ENCODE measurements around the gene MOB3B.
"Not testable (repeated sequence)": the region's sequence is repeated elsewhere in the genome, so short reads cannot be mapped to it uniquely, and the experiment has no call there.

The MOB3B gene

DNA sequence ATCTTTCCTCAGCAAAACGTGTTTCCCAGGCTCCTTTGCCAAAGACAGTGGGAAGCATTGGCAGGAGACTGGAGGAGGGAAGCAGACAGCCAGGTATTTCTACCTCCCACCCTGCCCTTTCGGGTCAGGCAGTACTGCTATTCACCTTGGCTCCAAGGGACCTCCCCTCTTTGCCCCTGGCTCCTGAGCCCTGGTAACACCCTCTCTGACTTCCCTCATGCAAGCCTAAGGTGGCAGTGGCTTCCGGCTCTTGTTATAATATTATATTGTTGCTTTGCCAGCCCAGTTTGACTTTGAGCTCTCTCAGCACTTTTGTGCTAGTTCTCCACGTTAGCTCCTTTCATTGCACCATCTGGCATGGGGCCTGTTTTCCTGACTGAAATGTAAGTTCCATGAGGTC, 87.2 kb downstream of the MOB3B start:
- no peak for DNase-seq

DNA sequence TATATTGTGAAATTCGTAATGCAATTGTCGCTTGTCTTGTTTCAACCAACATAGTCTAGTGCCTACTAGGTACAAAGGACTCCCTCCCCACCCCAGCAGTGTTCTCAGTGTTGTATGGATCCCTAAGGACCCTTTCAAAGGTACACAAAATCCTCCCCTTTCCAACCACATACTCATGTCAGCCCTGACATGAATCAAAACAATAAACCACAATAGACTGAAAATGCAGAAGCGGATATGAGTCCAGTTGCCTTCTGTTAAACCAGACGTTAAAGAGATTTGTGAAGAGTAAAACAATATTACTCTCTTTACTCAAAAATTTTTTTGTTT, 87.9 kb downstream of the MOB3B start:
- DNase-seq = no peak

- no peak for DNase-seq
Observed at GRCh38 chr9:27440888-27441740, 88.5 kb downstream of the MOB3B start.

GRCh38 chr9:27438522-27438921, 91.1 kb downstream of the MOB3B start:
- DNase-seq = no peak

GRCh38 chr9:27437652-27438373, 91.8 kb downstream of the MOB3B start:
- DNase-seq = no peak

DNA sequence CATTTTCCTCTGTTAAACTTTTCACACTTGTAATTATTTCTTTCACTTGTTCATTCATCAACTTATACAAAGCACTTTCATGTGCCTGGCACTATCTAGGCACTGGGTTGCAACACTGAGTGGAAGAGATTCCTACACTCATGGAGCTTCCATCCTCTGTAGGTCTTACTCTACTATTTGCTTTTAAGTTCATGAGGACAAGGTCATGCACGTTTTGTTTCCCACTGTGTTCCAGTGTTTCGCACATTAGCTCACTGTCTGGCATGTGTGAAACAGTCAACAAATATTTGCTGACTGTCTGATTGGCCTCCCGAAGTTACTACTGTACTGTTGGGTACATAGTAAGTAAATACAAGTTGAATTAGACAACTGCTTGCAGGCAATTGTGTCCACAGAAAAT, 93.4 kb downstream of the MOB3B start:
- no peak for DNase-seq

DNA sequence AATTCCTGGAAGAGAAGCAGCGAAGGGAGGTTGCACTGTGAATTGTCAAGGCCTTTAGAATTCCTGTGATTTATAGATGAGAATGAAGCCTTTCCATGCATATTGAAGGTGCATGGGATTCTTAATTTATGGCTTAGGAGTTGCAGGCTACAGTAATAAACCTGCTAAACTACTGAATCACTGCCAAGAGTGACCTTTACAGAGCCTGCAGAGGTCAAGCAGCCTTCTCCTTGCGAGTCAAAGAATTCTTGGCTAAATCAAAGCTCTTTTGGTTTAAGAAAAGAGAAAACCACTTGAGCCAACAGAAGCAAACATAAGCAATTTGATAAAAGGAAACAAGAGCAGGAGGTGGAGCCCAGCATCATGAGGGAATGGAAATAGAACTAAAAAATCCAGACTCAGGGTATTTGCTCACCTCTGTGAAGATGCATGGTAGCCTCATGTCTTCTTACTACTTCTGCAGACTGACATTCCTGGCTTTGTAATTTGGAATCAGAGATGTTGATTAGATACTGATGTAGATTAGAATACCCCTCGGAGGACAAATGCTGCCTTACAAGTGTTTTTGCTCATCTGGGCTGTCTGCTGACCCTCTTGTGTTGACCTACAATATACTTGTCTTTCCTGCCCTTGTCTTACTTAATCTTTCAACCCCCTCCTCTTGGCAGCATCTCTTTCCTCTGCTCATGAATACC, 95.8 kb downstream of the MOB3B start:
- no peak for DNase-seq

GRCh38 chr9:27432308-27432707, 97.3 kb downstream of the MOB3B start:
- DNase-seq = no peak

- DNase-seq = no peak
Observed at GRCh38 chr9:27431543-27432147, 98.0 kb downstream of the MOB3B start.

GRCh38 chr9:27430750-27431535, 98.7 kb downstream of the MOB3B start:
- no peak for DNase-seq

DNA sequence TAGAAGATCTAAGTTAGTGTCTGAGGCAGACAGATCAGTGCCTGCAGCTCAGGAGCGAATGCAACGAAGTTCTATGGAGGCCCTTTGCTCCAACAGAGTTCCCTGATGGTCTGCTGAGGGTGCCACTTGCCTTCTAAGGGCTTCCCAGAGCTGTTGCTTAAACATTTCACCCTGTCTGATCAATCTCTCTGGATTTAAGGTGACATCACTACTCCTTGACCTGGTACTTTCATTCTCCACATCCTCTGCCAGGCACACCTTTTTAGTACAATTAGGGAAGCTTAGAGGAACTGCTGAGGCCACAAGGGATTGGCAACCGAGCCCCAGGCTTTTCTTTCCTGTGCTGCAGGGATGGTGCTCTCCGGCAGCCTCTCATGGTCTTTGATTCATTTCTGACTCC, 99.7 kb downstream of the MOB3B start:
- no peak for DNase-seq

DNA sequence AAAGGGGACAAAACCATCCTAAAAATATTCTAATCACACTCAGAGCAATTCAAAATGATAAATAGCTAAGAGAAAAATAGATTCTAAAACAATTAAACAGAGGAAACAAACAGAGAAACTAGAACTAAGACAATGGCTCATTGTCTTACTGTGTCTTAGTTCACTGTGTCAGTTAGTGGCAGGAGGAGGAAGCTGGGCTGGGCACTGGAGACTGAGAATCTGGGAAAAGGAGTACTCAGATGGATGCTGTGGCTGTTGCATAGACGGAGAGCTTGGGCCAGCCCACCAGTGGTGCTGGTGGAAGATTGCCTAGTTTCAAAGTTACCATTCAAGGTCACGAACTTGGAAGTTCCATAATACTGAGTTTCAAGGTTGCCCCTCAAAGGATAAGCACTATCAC, 100.2 kb downstream of the MOB3B start:
- DNase-seq = no peak

DNA sequence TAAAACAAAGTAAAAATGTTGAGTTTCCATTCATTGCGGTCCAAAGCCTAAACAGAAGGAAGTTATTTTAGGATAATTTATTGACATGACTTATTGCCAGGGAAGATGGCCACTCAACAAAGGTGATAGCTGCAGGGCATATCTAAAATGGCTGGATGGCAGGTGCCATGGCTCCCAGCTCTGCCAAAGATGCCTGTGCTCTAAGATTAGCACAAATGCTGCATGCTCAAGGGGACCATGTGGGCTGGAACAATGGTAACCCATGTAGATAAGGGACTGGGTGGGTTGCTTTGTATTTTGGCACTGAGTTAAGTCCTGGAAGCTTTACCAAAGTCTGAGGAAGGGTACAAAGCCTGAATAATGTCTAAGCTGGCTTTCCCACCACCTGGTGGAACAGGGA, 101.1 kb downstream of the MOB3B start:
- DNase-seq = no peak

GRCh38 chr9:27427272-27427643, 102.4 kb downstream of the MOB3B start:
- DNase-seq = no peak

DNA sequence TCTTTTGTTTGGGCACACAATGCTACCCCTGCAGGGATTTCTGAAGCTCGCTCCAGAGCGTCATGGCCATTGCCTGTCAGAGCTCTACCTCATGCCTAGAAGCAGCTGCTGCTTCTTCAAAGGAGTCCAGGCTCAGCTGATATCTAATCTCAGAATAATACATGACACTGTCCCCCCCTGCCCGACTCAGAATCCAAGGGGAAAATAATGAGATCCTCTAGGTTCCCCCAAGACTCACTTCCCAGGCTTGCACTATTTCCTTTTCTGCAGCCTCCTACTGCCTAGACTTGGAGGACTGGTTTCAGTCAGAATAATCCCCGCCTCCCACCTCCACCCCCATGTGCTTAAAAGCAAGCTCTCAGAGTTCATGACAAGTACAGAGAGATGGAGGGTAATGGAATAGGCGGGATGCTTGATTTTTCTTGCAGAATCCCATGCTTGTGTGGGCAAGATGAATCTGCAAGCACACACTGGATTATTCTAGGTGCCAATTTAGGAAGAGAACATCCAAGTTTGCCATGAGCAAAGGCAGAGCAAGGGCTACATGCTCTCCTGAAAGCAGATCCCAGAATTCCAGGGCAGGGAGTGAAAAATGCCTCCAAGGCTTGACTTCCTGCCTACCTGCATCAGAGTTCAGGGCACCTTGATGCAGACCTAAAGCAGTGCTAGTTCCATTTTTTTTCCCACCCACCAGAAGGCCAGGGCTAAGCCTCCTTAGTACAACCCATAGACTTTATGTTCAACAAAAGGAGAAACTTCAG, 102.9 kb downstream of the MOB3B start:
- no peak for DNase-seq

GRCh38 chr9:27425827-27426510, 103.6 kb downstream of the MOB3B start:
- no peak for DNase-seq

GRCh38 chr9:27423915-27424710, 105.5 kb downstream of the MOB3B start:
- DNase-seq = no peak

DNA sequence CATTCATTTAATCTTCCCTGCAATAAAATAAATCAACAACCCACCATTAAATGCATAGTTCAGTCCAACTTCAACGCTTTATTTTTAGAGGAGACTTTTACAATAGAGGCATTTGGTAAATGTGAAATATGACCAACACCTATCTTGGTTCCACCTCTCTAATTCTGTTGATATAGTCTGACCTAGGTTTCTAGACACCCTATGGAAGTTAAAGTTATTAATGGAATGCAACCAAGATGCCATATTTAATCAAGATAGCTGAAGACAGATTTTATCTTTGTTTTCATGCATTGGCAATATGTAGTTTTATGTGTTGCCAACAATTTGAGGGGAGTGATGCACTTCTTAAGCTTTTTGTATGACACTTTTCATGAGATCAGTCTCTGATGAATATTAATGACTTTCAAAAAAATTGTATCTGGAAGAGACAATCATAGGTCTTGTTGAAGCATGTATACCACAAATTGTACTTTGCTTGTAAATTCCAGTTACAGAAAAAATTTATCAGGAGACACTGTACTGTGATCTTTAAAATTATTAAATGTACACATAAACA, 107.3 kb downstream of the MOB3B start:
- DNase-seq = no peak

GRCh38 chr9:27421577-27421976, 108.0 kb downstream of the MOB3B start:
- DNase-seq = no peak

DNA sequence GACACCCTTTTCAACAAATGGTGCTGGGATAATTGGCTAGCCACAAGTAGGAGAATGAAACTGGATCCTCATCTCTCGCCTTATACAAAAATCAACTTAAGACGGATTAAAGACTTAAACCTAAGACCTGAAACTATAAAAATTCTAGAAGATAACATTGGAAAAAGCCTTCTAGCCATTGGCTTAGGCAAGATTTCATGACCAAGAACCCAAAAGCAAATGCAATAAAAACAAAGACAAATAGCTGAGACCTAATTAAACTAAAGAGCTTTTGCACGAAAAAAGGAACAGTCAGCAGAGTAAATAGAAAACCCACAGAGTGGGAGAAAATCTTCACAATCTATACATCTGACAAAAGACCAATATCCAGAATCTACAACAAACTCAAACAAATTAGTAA, 110.1 kb downstream of the MOB3B start:
- not testable (repeated sequence) for DNase-seq
